SU-DHL-6 (cell line): ENCODE measurements around the gene RPLP2.

Source experiments
- H2AFZ ChIP-seq: fragments of 200-600 bp; sonication (generic); 2 replicates; pipeline ENCODE4 v1.6.1; 2014; ENCODE audit warnings: low read depth, mild to moderate bottlenecking, moderate library complexity, mixed read lengths, antibody characterized with exemption, low read length; ENCODE audit not compliant: severe bottlenecking
- H3F3A ChIP-seq: fragments of 200-600 bp; shearing (Covaris generic); 2 replicates; pipeline ENCODE4 v1.6.0; 2016; ENCODE audit warnings: antibody characterized with exemption, mild to moderate bottlenecking; ENCODE audit not compliant: insufficient read depth
- H3K27ac ChIP-seq: fragments of 200-600 bp; sonication (generic); 2 replicates; pipeline ENCODE4 v1.5.1; 2016; ENCODE audit warnings: low read depth, mild to moderate bottlenecking, low read length, moderate library complexity, mixed read lengths
- H3K27me3 ChIP-seq: fragments of 200-600 bp; sonication (generic), shearing (Covaris generic); 2 replicates; pipeline ENCODE4 v1.6.0; 2014; ENCODE audit warnings: mild to moderate bottlenecking, low read length
- H3K36me3 ChIP-seq: fragments of 200-600 bp; sonication (generic); 2 replicates; pipeline ENCODE4 v1.6.1; 2014; ENCODE audit warnings: mild to moderate bottlenecking, low read length, mixed read lengths
- H3K4me2 ChIP-seq: fragments of 300-600, 200-600 bp; shearing (Covaris generic), sonication (generic); 2 replicates; pipeline ENCODE4 v1.6.0; 2014; ENCODE audit warnings: low read length, low read depth, mild to moderate bottlenecking; ENCODE audit not compliant: poor library complexity, severe bottlenecking
- H3K4me3 ChIP-seq: fragments of 200-600 bp; sonication (generic); 2 replicates; pipeline ENCODE4 v1.5.1; 2014; ENCODE audit warnings: antibody characterized with exemption, low read length, mild to moderate bottlenecking, mixed read lengths; ENCODE audit not compliant: insufficient read depth, poor library complexity, severe bottlenecking
- H3K79me2 ChIP-seq: fragments of 200-600 bp; sonication (generic); 2 replicates; pipeline ENCODE4 v1.6.1; 2014; ENCODE audit warnings: mild to moderate bottlenecking, low read length, moderate library complexity; ENCODE audit not compliant: insufficient read depth
- H3K9ac ChIP-seq: fragments of 200-600 bp; sonication (generic); 2 replicates; pipeline ENCODE4 v1.7.0; 2014; ENCODE audit warnings: mild to moderate bottlenecking, low read length
- H3K9me2 ChIP-seq: fragments of 200-600 bp; sonication (generic); replicated peaks from 2 replicates; pipeline ENCODE4 v1.6.1; 2014; ENCODE audit warnings: low read length; ENCODE audit not compliant: insufficient read depth
- H3K9me3 ChIP-seq: fragments of 200-600 bp; sonication (generic); 2 replicates; pipeline ENCODE4 v1.6.1; 2014; ENCODE audit warnings: low read length, mixed read lengths; ENCODE audit not compliant: insufficient read depth
- H4K20me1 ChIP-seq: fragments of 200-600 bp; sonication (generic); 2 replicates; pipeline ENCODE4 v1.6.1; 2014; ENCODE audit warnings: low read depth, mild to moderate bottlenecking, antibody characterized with exemption, low read length, moderate library complexity, mixed read lengths
- CTCF ChIP-seq: fragments of 200-600 bp; sonication (generic); IDR thresholded peaks from one replicate; pipeline ENCODE4 v1.5.1; 2017; ENCODE audit warnings: antibody characterized with exemption, mild to moderate bottlenecking, low read length, moderate library complexity; ENCODE audit not compliant: insufficient read depth, poor library complexity, severe bottlenecking
- EZH2phosphoT487 ChIP-seq: fragments of 200-600 bp; sonication (generic), shearing (Covaris generic); conservative IDR thresholded peaks from 2 replicates; pipeline ENCODE4 v1.6.1; 2018; ENCODE audit warnings: mild to moderate bottlenecking, antibody characterized with exemption, low read length, moderate library complexity, mixed read lengths

The RPLP2 gene

GRCh38 chr11:829847-830294 lies 20.1 kb downstream of the RPLP2 start:
- H3K9me3 ChIP-seq: no peaks in the 10 kb centered on the region
- H2AFZ ChIP-seq: no peak overlapping the region
- peak overlapping the region; percentile 24 for H3K4me3 ChIP-seq
- H3F3A ChIP-seq: no peaks in the 10 kb centered on the region
- H4K20me1 ChIP-seq: no peaks in the 10 kb centered on the region
- peak overlapping the region; percentile 50 for H3K4me2 ChIP-seq
- no peaks in the 10 kb centered on the region for H3K36me3 ChIP-seq
- no peaks in the 10 kb centered on the region for H3K9me2 ChIP-seq
- H3K27me3 ChIP-seq: no peaks in the 10 kb centered on the region
- H3K27ac ChIP-seq: no peak overlapping the region
- no peaks in the 10 kb centered on the region for H3K79me2 ChIP-seq
- TF ChIP-seq CTCF (no peak), EZH2phosphoT487 (no peak; the same call in 1 of the 2 replicates)
- H3K9ac ChIP-seq: peak overlapping the region; percentile 1; the same call in 1 of the 2 replicates

GRCh38 chr11:830295-831117 lies 20.7 kb downstream of the RPLP2 start:
- TF ChIP-seq EZH2phosphoT487 (peak; percentile 94; the same call in 1 of the 2 replicates), CTCF (no peak)
- Histone ChIP-seq H3K9me2 (no peaks in the 10 kb centered on the region), H3K9ac (peak overlapping the region; percentile 1; the same call in 1 of the 2 replicates), H3K79me2 (no peaks in the 10 kb centered on the region), H4K20me1 (no peaks in the 10 kb centered on the region), H3F3A (no peaks in the 10 kb centered on the region), H3K9me3 (no peaks in the 10 kb centered on the region), H3K36me3 (no peaks in the 10 kb centered on the region), H3K27me3 (no peaks in the 10 kb centered on the region), H3K4me3 (peak overlapping the region; percentile 24), H3K4me2 (peak overlapping the region; percentile 50), H3K27ac (no peak overlapping the region), H2AFZ (no peak overlapping the region)

- no peak overlapping the region for H3K9ac ChIP-seq
- H3K4me2 ChIP-seq: no peak overlapping the region
- H3K36me3 ChIP-seq: no peaks in the 10 kb centered on the region
- H3K27me3 ChIP-seq: no peaks in the 10 kb centered on the region
- no peaks in the 10 kb centered on the region for H3F3A ChIP-seq
- H3K9me3 ChIP-seq: no peaks in the 10 kb centered on the region
- H4K20me1 ChIP-seq: no peaks in the 10 kb centered on the region
- H2AFZ ChIP-seq: no peak overlapping the region
- TF ChIP-seq EZH2phosphoT487 (no peak), CTCF (no peak)
- H3K9me2 ChIP-seq: no peaks in the 10 kb centered on the region
- H3K4me3 ChIP-seq: no peak overlapping the region
- no peaks in the 10 kb centered on the region for H3K79me2 ChIP-seq
- no peak overlapping the region for H3K27ac ChIP-seq
These were observed 21.5 kb downstream of the RPLP2 start for GRCh38 chr11:831118-831864.
